Astrocyte (in vitro differentiated cells and primary cell): ENCODE measurements around the gene SLC8A2.

ENCODE experiments used
- CTCF ChIP-seq: IDR thresholded peaks from 2 replicates; pipeline ENCODE4 v1.5.1; 2011; ENCODE audit warnings: low read depth, mild to moderate bottlenecking, inconsistent platforms, low read length, moderate library complexity; ENCODE audit not compliant: insufficient read depth
- EZH2 ChIP-seq: IDR thresholded peaks from 2 replicates; pipeline ENCODE4 v1.6.1; 2012; ENCODE audit warnings: mild to moderate bottlenecking, low read length, inconsistent platforms; ENCODE audit not compliant: insufficient read depth

DNA sequence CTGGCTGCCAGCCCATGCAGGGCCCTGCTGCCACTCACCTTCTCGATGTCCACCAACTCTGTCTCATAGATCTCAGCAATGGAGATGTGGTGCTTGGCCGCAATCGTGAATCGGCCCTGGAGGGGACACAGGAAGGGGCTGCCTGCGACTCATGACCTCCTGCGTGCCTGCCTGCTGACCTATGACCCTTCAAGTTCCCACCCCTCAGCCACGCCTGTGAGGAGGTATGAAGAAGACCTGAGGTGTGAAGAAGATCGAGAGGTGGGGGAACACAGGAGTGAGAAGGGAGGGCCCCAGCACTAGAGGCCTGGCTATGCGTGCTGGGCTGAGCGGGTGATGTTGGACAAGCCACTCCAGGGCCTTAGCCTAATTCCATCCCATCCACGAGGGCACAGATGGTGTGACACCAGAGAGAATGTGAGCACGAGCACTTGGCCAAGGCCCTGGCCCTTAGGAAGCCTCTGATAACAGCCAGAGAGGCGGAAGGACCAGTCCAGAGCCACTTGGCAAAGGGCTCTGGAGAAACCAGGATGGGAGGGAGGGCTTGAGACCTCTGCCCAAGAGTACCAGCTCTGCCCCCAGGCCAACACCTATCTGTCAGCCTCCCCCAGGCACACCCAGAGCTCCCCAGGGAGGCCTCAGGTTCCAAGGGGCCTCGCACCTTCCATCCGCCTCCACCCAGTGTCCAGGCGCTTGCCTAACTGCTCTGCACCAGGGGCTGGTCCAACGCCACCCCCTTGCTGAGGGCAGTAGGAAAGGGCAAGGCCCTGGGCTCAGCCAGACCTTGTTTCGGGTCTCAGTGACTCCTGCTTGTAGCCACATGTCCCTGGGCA lies 21.9 kb upstream of the SLC8A2 start:
- no peak for TF ChIP-seq CTCF
- TF ChIP-seq EZH2, result no peak
